Thymus (tissue), 11 donors: Measurements from ENCODE around the gene KLHDC3. TPM values are rescaled to one million over a fixed set of nuclear protein-coding genes. Genes with fewer than 3 reads are reported as not detected.

ENCODE experiments used
- DNase-seq, 9 donors: peaks; one replicate each; pipeline ENCODE4 v3.0.0-alpha.2; 2013; ENCODE audit warnings: low spot score in 9 of 9, low read depth in 6 of 9, missing footprints in 1 of 9
- H3K27ac ChIP-seq, 2 donors: one replicate each; pipeline ENCODE4 v1.5.1; 2013; ENCODE audit warnings: control low read depth in 1 of 2, low read depth in 1 of 2, low read length in 1 of 2, mild to moderate bottlenecking in 1 of 2, moderate library complexity in 1 of 2
- H3K27me3 ChIP-seq, 2 donors: one replicate each; pipeline ENCODE4 v1.5.1; 2013; ENCODE audit warnings: low read length in 1 of 2; ENCODE audit not compliant: control insufficient read depth in 2 of 2, insufficient read depth in 1 of 2
- H3K36me3 ChIP-seq, 2 donors: one replicate each; pipeline ENCODE4 v1.5.1; 2013; ENCODE audit warnings: low read length in 1 of 2, mild to moderate bottlenecking in 1 of 2, moderate library complexity in 1 of 2; ENCODE audit not compliant: control insufficient read depth in 2 of 2, insufficient read depth in 2 of 2
- H3K4me1 ChIP-seq, 2 donors: one replicate each; pipeline ENCODE4 v1.5.1; 2013; ENCODE audit warnings: low read length in 2 of 2; ENCODE audit not compliant: control insufficient read depth in 2 of 2, insufficient read depth in 2 of 2
- H3K4me3 ChIP-seq, 2 donors: one replicate each; pipeline ENCODE4 v1.5.1; 2013; ENCODE audit warnings: low read length in 2 of 2, control low read depth in 1 of 2, mild to moderate bottlenecking in 1 of 2
- H3K9me3 ChIP-seq, 2 donors: one replicate each; pipeline ENCODE4 v1.5.1; 2013; ENCODE audit warnings: low read length in 1 of 2, mild to moderate bottlenecking in 1 of 2; ENCODE audit not compliant: control insufficient read depth in 2 of 2, insufficient read depth in 1 of 2
- WGBS: extraction: QIAGEN DNeasy Blood & Tissue Kit; methylation state at CpG from one replicate; pipeline ENCODE4 v1.1.7; 2013; 5-methylcytosine and 5-hydroxymethylcytosine counted together
- polyA plus RNA-seq: library from polyadenylated mRNA; stranded (reverse); fragments of 200-250 nt; gene quantifications from one replicate; pipeline ENCODE4 v1.2.3, GENCODE V29; 2013
- total RNA-seq: library from RNA; stranded (reverse); fragments of 120-200 nt; gene quantifications from one replicate; pipeline ENCODE4 v1.2.4, GENCODE V29; 2013
- donor health status: healthy.

The KLHDC3 gene
- total and polyA plus RNA-seq, 2 donors = 73.8 to 87.0 TPM

DNA sequence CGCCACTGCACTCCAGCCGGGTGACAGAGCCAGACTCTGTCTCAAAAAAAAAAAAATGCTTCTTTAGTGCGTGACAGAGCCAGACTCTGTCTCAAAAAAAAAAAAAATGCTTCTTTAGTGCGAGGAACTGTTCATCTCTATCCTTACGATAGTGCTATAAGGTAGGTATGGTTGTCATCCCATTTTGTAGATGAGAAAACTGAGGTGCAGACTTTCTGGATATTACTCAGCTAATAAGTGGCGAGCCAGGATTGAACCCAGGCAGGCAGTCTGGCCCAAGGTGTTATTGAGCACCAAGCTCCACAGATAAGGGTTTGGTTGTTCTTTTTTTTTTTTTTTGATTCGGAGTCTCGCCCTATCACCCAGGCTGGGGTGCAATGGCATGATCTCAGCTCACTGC is 12.2 kb upstream of the KLHDC3 start:
- Histone ChIP-seq H3K9me3 (no peaks in the 10 kb centered on the region), H3K4me1 (no peaks in the 10 kb centered on the region), H3K27me3 (no peaks in the 10 kb centered on the region), H3K27ac (no peak overlapping the region), H3K36me3 (peaks cover 18 to 39% of the 10 kb centered on the region in 2 donors), H3K4me3 (no peak overlapping the region)
- 98% methylated on average over 8 of the region's 8 CpGs for WGBS
- DNase-seq = no peak

DNA sequence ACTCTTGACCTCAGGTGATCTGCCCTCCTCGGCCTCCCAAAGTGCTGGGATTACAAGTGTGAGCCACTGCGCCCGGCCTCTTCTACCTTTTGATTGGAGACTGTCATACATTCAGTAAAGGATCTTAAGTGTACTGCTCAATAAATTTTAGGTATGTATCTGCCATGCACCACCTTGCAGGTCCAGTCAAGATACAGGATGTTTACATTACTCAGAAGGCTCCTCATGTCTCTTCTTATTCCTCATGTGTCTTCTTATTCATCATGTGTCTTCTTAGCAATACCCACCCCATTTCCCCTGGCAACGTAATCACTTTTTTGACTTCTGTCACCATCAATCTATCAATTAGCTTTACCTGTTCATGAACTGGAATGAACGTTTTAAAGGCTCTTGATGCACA is 8.2 kb upstream of the KLHDC3 start:
- Histone ChIP-seq H3K36me3 (peaks cover 45 to 68% of the 10 kb centered on the region in 2 donors), H3K27ac (no peak overlapping the region), H3K4me3 (no peak overlapping the region), H3K27me3 (no peaks in the 10 kb centered on the region), H3K9me3 (no peaks in the 10 kb centered on the region), H3K4me1 (no peaks in the 10 kb centered on the region)
- 98% methylated on average over 5 of the region's 5 CpGs for WGBS
- no peak for DNase-seq

DNA sequence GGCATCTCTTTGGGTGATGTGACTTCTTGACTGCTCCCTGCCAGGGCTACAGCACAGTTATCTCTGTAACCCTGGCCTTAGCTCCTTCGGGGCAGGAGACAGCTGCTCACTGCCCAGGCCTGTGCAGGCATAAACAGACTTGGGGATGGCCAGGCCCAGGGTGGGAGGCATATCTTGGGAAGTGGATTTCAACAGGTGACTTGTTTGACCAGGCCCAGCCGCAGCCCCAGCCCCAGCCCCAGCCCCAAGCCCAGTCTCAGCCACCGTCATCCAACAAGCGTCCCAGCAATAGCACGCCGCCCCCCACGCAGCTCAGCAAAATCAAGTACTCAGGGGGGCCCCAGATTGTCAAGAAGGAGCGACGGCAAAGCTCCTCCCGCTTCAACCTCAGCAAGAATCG is 7.8 kb upstream of the KLHDC3 start:
- WGBS = 98% methylated on average over 11 of the region's 11 CpGs
- Histone ChIP-seq H3K9me3 (no peaks in the 10 kb centered on the region), H3K36me3 (peaks cover 49 to 70% of the 10 kb centered on the region in 2 donors), H3K4me1 (no peaks in the 10 kb centered on the region), H3K27me3 (no peaks in the 10 kb centered on the region), H3K4me3 (no peak overlapping the region), H3K27ac (no peak overlapping the region)
- DNase-seq = no peak

DNA sequence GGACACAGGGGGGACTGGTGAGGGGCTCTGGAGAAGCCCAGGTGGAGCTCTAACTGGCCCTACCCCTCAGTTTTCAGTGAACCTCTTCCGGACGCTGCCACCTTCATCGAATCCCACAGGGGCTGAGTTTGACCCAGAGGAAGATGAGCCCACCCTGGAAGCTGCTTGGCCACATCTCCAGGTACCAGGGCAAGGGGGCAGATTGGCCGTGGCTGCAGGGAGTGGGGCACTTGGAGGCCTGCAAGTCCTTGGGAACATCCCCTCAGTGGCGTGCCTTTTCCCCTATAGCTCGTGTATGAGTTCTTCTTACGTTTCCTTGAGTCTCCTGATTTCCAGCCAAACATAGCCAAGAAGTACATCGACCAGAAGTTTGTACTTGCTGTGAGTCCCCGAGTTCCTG is 6.9 kb upstream of the KLHDC3 start:
- 97% methylated on average over 9 of the region's 9 CpGs for WGBS
- Histone ChIP-seq H3K27ac (no peak overlapping the region), H3K9me3 (no peaks in the 10 kb centered on the region), H3K36me3 (peaks cover 58 to 76% of the 10 kb centered on the region in 2 donors), H3K27me3 (no peaks in the 10 kb centered on the region), H3K4me3 (no peak overlapping the region), H3K4me1 (peaks cover 0 to 2% of the 10 kb centered on the region in 2 donors)
- DNase-seq = no peak

DNA sequence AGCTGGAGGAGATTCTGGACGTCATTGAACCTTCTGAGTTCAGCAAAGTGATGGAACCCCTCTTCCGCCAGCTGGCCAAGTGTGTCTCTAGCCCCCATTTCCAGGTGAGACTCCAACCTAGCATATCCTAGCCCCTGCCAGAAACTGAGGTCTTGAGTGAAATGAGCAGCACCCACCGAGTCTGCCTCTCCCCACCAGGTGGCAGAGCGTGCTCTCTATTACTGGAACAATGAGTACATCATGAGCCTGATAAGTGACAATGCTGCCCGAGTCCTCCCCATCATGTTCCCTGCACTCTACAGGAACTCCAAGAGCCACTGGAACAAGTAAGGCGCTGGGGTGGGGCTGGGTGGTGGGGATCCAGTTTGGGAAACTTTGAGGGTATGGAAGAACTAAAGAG is 4.9 kb upstream of the KLHDC3 start:
- peaks cover 0 to 5% of the 10 kb centered on the region in 2 donors for H3K9me3 ChIP-seq
- peak in 6 of 9 donors; percentile 36 to 72 (median 54) for DNase-seq
- no peak overlapping the region for H3K4me3 ChIP-seq
- WGBS = 90% methylated on average over 6 of the region's 6 CpGs
- H3K27me3 ChIP-seq = no peaks in the 10 kb centered on the region
- peaks cover 56 to 76% of the 10 kb centered on the region in 2 donors for H3K36me3 ChIP-seq
- H3K27ac ChIP-seq = no peak overlapping the region
- peaks cover 7 to 15% of the 10 kb centered on the region in 2 donors for H3K4me1 ChIP-seq

DNA sequence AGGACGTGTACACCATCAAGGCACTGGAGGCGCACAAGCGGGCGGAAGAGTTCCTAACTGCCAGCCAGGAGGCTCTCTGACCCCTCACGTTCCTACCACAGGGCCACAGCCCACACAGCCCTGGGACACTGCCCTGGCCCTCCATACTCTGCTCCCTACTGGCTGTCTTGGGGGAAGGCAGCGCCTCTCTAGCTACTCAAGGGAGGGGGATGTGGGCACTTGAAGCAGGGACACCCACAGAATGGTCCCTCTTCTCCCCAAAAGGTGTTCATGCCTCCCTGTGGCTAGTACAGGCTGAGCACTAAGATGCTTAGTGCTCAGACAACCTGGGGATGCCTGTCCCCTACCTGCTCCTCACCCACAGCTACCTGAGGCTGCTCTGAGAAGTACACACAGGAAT is 2.8 kb upstream of the KLHDC3 start:
- Histone ChIP-seq H3K4me3 (no peak overlapping the region), H3K27me3 (no peaks in the 10 kb centered on the region), H3K36me3 (peaks cover 55 to 67% of the 10 kb centered on the region in 2 donors), H3K9me3 (peaks cover 0 to 5% of the 10 kb centered on the region in 2 donors), H3K4me1 (peaks cover 16 to 34% of the 10 kb centered on the region in 2 donors), H3K27ac (no peak overlapping the region)
- WGBS = 96% methylated on average over 6 of the region's 6 CpGs
- no peak for DNase-seq

DNA sequence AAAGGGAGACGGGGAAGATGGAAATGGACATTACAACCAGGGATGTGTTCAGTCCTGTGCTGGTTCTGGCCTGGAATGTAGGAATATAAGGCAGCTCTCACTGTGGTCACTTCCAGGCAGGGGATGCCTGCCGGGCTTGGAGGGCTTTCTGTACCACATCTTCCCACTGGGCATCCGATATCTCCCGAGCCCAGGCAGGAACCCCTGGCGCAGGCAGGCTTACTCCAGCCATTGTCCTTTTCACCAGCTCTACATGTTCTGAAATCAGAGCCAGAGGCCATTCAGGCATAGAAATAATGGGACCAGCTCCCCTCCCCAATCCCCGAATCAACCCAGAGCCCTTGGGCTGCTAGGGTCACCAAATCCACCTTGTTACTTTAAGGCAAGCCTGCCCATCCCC is 1.7 kb upstream of the KLHDC3 start:
- H3K36me3 ChIP-seq = peaks cover 54 to 67% of the 10 kb centered on the region in 2 donors
- no peak overlapping the region for H3K27ac ChIP-seq
- H3K9me3 ChIP-seq = peaks cover 0 to 5% of the 10 kb centered on the region in 2 donors
- peaks cover 16 to 45% of the 10 kb centered on the region in 2 donors for H3K4me1 ChIP-seq
- 96% methylated on average over 6 of the region's 6 CpGs for WGBS
- DNase-seq = no peak
- H3K27me3 ChIP-seq = no peaks in the 10 kb centered on the region
- H3K4me3 ChIP-seq = no peak overlapping the region

DNA sequence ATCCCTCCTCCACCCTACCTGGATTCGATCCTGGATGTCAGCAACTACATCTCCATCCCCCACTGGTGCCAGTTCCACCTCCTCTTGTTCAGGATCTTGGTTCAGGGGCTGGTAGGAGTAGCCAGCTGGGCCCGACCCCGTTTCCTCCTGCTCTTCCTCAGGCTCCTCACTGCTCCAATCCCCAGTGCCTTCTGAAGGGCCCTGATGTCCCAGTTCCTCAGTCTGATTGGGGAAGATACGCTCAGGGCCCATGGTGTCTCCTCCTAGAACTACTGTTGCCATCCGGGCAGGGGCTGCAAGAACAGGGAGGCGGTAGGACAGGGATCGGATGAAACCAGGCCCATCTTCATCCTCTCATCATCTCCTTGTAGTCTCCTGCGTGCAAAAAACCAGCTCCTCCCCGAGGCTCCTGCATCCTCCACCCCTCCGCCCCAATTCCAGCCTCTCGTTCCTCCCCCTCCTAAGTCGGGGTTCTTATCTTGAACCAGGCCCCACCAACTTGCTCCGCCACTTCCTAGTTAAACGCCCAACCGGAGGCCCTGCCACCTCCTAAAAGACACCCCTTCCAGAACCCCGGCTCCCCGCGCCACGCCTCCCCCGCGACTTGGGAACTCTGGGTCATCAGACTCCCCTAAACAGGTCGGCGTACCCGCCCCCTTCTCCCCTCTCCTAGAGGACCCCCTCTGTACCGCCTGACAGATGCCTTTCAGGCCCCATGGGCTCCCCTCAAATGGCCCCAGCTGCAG is 779 bp upstream of the KLHDC3 start:
- peaks cover under 1 to 5% of the 10 kb centered on the region in 2 donors for H3K9me3 ChIP-seq
- peaks cover 16 to 45% of the 10 kb centered on the region in 2 donors for H3K4me1 ChIP-seq
- no peak for DNase-seq
- H3K27me3 ChIP-seq = no peaks in the 10 kb centered on the region
- H3K36me3 ChIP-seq = peaks cover 54 to 67% of the 10 kb centered on the region in 2 donors
- 4% methylated on average over 25 of the region's 25 CpGs for WGBS
- peak overlapping the region; percentile 69 to 84 for H3K4me3 ChIP-seq
- peak overlapping the region; percentile 60 to 70 for H3K27ac ChIP-seq

DNA sequence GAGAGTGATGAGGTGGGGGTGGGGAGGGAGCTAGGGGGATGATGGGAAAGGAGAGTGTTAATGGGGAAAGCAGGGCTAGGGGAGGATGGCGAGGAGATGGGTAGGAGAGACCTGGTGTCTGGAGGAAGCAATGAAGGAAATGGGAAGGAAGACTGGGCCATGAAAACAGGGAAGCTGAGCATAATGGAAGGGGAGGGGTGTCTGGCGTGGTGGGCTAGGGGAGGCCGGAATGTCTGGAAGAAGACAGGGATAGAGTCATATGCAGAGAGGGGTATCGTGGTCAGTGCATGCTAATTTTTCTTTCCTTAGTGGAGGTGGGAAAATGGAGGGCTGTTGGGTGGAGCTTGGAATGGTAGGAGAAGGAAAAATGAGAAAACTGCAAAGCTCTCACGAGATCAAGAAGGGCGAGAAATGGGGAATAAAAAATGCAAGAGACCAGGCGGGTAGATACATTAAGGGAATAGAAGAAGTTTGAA is 423 bp downstream of the KLHDC3 start:
- Histone ChIP-seq H3K27ac (peak overlapping the region in 1 of 2 donors; percentile 68), H3K27me3 (no peaks in the 10 kb centered on the region), H3K36me3 (peaks cover 54 to 66% of the 10 kb centered on the region in 2 donors), H3K9me3 (peaks cover 1 to 5% of the 10 kb centered on the region in 2 donors), H3K4me3 (peak overlapping the region; percentile 69 to 84), H3K4me1 (peaks cover 16 to 51% of the 10 kb centered on the region in 2 donors)
- DNase-seq = no peak
- 1% methylated on average over 7 of the region's 7 CpGs for WGBS
